IPS-15b (cell line): ENCODE measurements around the gene ZNF438.

Experiments
- H3K27me3 ChIP-seq: one replicate; pipeline ENCODE4 v1.6.1; 2013; ENCODE audit warnings: low read length; ENCODE audit not compliant: control insufficient read depth, insufficient read depth
- H3K36me3 ChIP-seq: one replicate; pipeline ENCODE4 v1.6.1; 2013; ENCODE audit warnings: low read length; ENCODE audit not compliant: control insufficient read depth, insufficient read depth
- H3K4me1 ChIP-seq: one replicate; pipeline ENCODE4 v1.6.1; 2013; ENCODE audit warnings: mild to moderate bottlenecking, low read length; ENCODE audit not compliant: control insufficient read depth, insufficient read depth
- H3K4me3 ChIP-seq: one replicate; pipeline ENCODE4 v1.5.1; 2013; ENCODE audit warnings: low read depth, low read length
- H3K9ac ChIP-seq: one replicate; pipeline ENCODE4 v1.6.1; 2013; ENCODE audit warnings: low read depth, mild to moderate bottlenecking, low read length
- H3K9me3 ChIP-seq: one replicate; pipeline ENCODE4 v1.6.1; 2013; ENCODE audit warnings: mild to moderate bottlenecking, low read length; ENCODE audit not compliant: control insufficient read depth, insufficient read depth

Gene ZNF438

DNA sequence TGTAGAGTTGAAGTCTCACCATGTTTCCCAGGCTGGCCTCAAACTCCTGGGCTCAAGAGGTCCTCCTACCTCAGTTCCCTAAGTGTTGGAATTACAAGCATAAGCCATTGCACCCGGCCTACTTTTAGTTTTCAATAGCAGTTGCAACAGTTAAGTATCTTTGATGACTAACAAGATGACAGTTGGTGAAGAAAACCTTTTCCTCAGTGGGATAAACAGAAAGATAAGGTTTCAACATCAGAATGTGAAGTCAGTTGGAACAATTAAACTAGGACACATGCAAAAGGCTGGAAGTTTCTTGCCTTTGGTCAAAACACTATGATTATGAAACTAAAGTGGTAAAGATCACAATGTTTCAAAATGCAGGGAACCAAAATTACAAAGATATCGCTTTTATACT lies 169.2 kb downstream of the ZNF438 start:
- H3K9ac ChIP-seq: no peak overlapping the region
- H3K27me3 ChIP-seq: no peaks in the 10 kb centered on the region
- H3K36me3 ChIP-seq: no peaks in the 10 kb centered on the region
- H3K4me3 ChIP-seq: no peak overlapping the region
- H3K9me3 ChIP-seq: no peaks in the 10 kb centered on the region
- no peaks in the 10 kb centered on the region for H3K4me1 ChIP-seq

DNA sequence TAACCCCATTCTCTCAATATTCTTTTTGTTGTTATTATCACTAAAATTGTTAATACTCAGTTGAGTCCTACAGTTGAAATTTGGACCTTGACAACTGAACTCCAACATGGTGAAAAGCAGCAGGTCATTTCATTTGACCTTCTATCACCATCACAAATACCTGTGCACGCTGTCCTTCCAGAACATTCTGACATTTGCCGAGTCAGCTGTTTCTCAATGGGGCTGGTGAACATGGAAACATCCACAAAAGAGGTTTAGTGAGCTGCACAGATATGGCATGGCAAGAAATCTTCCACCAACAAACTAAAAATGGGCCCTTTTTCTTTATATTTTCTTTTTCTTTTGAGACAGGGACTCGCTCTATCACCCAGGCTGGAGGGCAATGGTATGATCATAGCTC lies 169.7 kb downstream of the ZNF438 start:
- Histone ChIP-seq H3K36me3 (no peaks in the 10 kb centered on the region), H3K9ac (no peak overlapping the region), H3K27me3 (no peaks in the 10 kb centered on the region), H3K4me1 (no peaks in the 10 kb centered on the region), H3K9me3 (no peaks in the 10 kb centered on the region), H3K4me3 (no peak overlapping the region)

DNA sequence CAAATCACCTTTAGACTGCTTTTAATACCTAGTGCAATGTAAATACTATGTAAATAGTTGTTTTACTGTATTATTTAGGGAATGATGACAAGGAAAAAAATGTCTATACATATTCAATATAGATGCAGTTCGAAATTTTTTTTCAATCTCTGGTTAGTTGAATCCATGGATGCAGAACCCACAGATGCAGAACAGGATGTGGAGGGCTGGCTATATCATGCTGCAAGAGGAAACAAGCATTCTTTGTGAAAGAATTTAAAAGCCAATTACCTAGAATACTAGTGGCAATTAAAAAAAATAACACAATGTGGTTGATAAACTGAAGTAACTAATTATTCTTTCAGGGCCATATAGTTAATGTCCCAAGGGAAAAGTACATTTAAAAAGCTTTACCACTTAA lies 170.4 kb downstream of the ZNF438 start:
- H3K9me3 ChIP-seq: no peaks in the 10 kb centered on the region
- no peaks in the 10 kb centered on the region for H3K4me1 ChIP-seq
- H3K4me3 ChIP-seq: no peak overlapping the region
- H3K9ac ChIP-seq: no peak overlapping the region
- H3K27me3 ChIP-seq: no peaks in the 10 kb centered on the region
- H3K36me3 ChIP-seq: no peaks in the 10 kb centered on the region

DNA sequence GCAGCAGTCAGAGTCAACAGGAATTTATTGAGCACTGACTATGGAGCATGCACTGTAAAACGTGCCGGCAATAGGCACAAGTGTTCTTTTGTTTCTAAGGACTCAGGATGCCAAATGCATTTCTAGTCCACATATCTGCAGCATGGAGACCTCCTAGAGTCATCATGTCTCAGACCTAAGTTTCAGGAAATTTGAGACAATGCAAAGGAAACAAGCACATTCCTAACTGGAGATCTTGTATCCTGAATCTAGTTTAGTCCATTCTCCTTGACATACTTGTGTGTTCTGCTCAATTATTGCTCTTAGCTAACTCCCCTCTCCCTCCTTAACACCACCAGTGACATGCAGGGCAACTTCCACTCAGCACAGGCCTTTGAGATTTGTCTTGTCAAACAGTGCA lies 173.2 kb downstream of the ZNF438 start:
- no peak overlapping the region for H3K4me3 ChIP-seq
- no peaks in the 10 kb centered on the region for H3K36me3 ChIP-seq
- H3K4me1 ChIP-seq: no peaks in the 10 kb centered on the region
- no peaks in the 10 kb centered on the region for H3K27me3 ChIP-seq
- H3K9ac ChIP-seq: no peak overlapping the region
- H3K9me3 ChIP-seq: no peaks in the 10 kb centered on the region

DNA sequence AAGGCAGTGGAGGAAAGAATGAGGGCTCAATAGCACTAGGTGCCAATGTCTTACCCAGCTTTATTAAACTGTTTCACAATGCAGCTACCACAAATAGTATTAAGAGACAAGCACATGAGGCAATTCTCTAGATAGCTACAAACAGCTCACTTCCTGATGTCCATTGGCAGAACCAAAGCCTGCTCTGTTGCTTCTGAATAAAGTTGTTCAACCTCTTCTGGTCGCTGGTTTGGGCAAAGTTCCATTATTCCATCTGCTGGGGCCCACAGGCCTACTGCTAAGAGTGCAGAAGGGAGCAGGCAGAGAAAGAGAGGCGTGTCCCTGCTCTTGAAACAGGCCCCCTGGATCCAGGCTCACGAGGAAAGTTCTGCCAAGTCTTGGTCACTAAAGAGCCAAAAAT lies 173.9 kb downstream of the ZNF438 start:
- Histone ChIP-seq H3K36me3 (no peaks in the 10 kb centered on the region), H3K4me3 (no peak overlapping the region), H3K9me3 (no peaks in the 10 kb centered on the region), H3K27me3 (no peaks in the 10 kb centered on the region), H3K9ac (no peak overlapping the region), H3K4me1 (no peaks in the 10 kb centered on the region)

DNA sequence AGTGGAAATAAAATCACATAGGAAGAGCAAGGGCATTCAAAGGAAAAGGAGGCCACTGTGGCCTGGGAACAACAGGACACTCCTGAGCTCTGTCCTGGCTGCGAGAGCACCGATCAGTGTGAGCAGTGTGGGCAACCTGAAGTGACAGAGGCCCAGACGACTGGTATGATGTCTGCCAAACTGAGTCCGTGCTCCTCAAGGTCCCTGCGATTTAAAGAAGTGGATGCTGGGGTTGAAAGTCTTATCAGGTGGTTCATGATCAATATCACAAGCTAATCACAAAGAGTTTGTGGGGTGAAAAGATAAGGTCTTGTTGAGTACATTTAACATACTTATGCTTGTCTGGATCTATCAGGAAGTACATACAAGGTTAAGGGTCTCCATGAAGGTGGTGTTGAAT lies 176.5 kb downstream of the ZNF438 start:
- no peaks in the 10 kb centered on the region for H3K4me1 ChIP-seq
- no peaks in the 10 kb centered on the region for H3K36me3 ChIP-seq
- H3K4me3 ChIP-seq: no peak overlapping the region
- H3K9ac ChIP-seq: no peak overlapping the region
- no peaks in the 10 kb centered on the region for H3K27me3 ChIP-seq
- no peaks in the 10 kb centered on the region for H3K9me3 ChIP-seq

DNA sequence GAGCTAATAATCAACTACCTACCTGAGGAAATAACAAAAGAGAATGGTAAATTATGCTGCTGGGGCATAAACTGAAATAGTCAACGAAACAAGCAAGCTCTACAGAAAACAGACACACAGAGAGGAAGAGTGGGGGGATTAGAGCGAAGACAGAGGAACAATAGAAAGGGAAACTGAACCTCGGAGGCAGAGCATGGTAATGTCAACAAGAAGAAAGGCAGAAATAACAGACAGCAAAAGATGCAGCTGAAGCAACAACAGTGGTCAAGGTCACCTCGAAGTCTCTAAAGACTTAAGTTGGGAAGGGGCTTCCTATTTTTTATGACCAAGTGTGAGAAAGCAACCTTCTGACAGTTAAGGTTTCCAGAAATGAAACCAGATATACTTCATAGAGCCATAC lies 177.0 kb downstream of the ZNF438 start:
- H3K9me3 ChIP-seq: no peaks in the 10 kb centered on the region
- no peaks in the 10 kb centered on the region for H3K4me1 ChIP-seq
- H3K36me3 ChIP-seq: no peaks in the 10 kb centered on the region

DNA sequence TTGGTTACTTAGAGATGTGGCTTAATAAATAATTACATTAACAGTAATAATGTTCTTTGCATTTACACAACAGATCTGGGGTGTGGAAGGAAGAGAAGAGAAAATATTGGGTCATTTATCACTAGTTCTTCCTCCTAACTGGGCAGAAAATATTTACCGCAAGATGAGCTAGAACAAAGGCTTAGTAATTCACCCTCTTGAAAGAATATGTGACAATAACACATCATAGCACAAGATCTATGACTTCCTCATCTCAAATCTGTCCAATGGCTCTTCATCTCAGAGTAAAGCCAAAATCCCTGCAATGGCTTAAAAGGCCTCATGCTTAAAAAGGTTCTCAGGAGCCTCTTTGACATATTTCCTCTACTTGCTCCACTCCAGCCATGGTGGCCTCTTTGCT lies 178.6 kb downstream of the ZNF438 start:
- Histone ChIP-seq H3K9me3 (no peaks in the 10 kb centered on the region), H3K36me3 (no peaks in the 10 kb centered on the region), H3K4me3 (no peak overlapping the region), H3K9ac (no peak overlapping the region), H3K4me1 (no peaks in the 10 kb centered on the region), H3K27me3 (no peaks in the 10 kb centered on the region)

More for the DNA sequence above, 177.0 kb downstream of the ZNF438 start:
- Histone ChIP-seq H3K9ac (no peak overlapping the region), H3K27me3 (no peaks in the 10 kb centered on the region), H3K4me3 (no peak overlapping the region)

DNA sequence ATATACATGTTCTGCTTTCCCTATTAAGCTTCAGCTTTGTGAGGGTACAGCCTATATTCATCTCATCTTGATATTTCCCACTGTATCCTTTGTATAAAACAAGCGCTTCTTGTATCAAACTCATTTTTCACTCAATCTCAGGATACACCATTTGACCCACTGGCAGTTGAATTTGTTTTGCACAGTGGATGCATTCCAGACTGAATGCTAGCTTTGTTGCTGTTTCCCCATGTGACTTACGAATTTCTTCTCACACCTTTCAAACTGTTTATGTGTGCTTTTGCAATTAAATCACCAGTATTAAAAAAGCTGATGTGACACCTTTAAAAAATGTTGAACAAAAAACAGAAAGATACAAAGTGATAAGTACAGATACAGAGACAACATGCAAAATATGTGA lies 180.9 kb downstream of the ZNF438 start:
- no peaks in the 10 kb centered on the region for H3K9me3 ChIP-seq

DNA sequence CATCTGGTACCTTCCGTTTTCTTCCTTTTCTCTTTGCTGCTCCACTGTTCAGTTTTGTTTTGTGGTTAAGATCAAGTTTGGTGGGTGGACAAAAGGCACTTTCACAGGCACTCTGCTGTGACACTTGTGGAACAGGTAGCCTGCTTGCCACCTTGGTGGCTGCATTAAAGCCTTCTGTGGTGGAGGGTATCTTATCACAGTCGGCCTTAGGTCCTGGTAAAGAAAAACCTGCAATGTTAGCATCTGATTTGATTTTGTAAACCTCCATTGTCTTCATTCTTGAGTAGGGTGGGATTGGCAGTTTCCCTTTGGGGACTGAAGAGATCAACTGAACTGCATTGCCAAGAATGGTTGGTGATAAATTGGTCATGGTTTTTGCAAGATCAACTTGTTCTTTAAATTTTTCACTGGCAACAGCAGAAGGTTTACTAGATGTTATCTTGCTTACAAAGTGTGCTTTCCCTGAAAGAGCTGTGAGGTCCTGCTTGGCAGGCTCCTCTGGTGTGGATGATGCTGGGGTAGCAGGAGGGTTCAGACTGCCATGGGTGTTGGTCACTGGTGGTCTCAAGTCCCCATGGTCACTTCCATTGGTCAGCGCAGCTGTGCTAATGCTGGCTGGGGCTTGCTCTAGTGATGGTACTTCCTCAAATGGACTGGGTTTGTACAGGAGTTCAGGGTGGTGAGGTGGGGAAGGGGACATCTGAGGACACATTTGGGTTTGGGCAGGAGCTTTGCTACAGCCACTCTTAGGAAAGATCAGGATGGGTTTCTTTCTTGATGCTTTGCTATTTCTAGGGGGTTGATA lies 182.2 kb downstream of the ZNF438 start:
- Histone ChIP-seq H3K4me3 (no peak overlapping the region), H3K4me1 (no peaks in the 10 kb centered on the region), H3K27me3 (no peaks in the 10 kb centered on the region), H3K36me3 (no peaks in the 10 kb centered on the region), H3K9ac (no peak overlapping the region), H3K9me3 (no peaks in the 10 kb centered on the region)

More for the DNA sequence above, 180.9 kb downstream of the ZNF438 start:
- H3K4me1 ChIP-seq: no peaks in the 10 kb centered on the region
- H3K4me3 ChIP-seq: no peak overlapping the region
- H3K27me3 ChIP-seq: no peaks in the 10 kb centered on the region
- no peaks in the 10 kb centered on the region for H3K36me3 ChIP-seq
- no peak overlapping the region for H3K9ac ChIP-seq

DNA sequence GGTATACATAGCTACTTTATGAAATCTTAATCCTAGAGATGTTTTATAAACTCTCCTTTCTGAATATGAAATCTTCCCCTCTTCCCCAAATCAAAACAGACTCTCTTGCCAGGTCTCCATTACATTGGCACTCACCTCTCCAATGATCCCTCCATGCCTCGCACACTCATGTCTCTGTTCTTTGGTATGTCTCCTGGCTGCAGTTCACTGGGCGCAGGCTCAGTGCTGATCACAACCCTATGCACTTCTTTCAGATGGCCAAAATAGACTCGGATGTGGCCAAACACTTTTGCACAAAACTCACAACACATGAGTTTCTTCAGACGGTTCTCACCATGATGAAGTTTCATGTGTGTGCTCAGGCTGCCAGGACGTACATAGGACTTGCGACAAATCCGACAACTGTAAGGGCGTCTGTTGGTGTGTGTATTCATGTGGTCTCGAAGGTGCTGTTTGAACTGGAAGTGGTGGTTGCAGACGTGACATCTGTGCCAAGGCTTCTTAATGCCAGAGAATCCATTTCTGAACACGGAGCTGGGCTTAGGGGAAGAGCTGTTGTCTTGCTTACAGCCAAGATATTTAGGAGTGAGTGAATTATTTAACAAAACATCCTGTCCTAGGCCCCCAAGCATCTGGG lies 183.2 kb downstream of the ZNF438 start:
- no peak overlapping the region for H3K4me3 ChIP-seq
- no peaks in the 10 kb centered on the region for H3K4me1 ChIP-seq
- H3K9ac ChIP-seq: no peak overlapping the region
- H3K36me3 ChIP-seq: no peaks in the 10 kb centered on the region
- no peaks in the 10 kb centered on the region for H3K9me3 ChIP-seq
- no peaks in the 10 kb centered on the region for H3K27me3 ChIP-seq

DNA sequence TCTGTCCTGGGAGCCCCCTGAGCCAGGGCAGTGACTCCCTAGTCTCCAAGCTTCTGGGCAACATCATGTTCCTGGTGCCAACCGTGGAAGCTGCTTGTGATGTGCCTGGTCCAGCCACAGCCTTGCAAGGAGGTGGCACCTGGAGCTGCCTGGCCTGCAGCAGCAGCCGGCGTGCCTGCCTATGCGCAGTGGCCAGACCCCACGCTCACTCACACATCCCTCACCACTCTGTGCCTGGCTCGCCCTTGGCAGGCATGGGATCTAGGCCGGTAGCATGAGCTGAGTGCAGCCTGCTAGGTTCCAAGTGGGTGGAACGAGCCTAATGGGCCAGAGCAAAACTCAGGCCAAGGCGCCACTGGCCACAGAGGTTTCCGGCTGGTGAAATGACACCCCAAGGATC lies 184.0 kb downstream of the ZNF438 start:
- H3K4me3 ChIP-seq: no peak overlapping the region
- H3K27me3 ChIP-seq: no peaks in the 10 kb centered on the region
- H3K9ac ChIP-seq: no peak overlapping the region
- H3K4me1 ChIP-seq: no peaks in the 10 kb centered on the region
- no peaks in the 10 kb centered on the region for H3K9me3 ChIP-seq
- no peaks in the 10 kb centered on the region for H3K36me3 ChIP-seq
